ENCODE data around the gene PTPRG.

DNA sequence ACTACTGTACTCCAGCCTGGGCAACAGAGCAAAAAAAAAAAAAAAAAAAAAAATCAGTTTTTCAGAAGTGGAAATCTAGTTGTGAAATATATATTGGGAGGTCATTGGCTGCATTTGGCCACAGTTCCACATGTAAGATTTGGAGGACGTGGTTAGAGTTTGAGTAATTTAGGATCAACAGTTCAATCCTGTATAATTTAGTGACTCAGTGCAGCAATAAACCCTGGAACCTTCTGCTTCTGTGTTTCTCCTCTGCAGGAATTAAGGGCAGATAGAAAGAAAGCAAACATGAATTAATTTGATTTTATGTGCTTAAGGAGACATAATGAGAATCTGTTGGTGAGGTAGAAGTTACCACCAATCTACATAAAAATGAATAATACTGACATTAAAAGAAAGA lies 347.0 kb downstream of the PTPRG start:
- TF ChIP-seq, protein P1, sequence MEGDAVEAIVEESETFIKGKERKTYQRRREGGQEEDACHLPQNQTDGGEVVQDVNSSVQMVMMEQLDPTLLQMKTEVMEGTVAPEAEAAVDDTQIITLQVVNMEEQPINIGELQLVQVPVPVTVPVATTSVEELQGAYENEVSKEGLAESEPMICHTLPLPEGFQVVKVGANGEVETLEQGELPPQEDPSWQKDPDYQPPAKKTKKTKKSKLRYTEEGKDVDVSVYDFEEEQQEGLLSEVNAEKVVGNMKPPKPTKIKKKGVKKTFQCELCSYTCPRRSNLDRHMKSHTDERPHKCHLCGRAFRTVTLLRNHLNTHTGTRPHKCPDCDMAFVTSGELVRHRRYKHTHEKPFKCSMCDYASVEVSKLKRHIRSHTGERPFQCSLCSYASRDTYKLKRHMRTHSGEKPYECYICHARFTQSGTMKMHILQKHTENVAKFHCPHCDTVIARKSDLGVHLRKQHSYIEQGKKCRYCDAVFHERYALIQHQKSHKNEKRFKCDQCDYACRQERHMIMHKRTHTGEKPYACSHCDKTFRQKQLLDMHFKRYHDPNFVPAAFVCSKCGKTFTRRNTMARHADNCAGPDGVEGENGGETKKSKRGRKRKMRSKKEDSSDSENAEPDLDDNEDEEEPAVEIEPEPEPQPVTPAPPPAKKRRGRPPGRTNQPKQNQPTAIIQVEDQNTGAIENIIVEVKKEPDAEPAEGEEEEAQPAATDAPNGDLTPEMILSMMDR (conservative IDR thresholded peaks at IDR 0.05; ENCODE audit: low read depth in 2 of 2): no peak
- TF ChIP-seq, protein P2, sequence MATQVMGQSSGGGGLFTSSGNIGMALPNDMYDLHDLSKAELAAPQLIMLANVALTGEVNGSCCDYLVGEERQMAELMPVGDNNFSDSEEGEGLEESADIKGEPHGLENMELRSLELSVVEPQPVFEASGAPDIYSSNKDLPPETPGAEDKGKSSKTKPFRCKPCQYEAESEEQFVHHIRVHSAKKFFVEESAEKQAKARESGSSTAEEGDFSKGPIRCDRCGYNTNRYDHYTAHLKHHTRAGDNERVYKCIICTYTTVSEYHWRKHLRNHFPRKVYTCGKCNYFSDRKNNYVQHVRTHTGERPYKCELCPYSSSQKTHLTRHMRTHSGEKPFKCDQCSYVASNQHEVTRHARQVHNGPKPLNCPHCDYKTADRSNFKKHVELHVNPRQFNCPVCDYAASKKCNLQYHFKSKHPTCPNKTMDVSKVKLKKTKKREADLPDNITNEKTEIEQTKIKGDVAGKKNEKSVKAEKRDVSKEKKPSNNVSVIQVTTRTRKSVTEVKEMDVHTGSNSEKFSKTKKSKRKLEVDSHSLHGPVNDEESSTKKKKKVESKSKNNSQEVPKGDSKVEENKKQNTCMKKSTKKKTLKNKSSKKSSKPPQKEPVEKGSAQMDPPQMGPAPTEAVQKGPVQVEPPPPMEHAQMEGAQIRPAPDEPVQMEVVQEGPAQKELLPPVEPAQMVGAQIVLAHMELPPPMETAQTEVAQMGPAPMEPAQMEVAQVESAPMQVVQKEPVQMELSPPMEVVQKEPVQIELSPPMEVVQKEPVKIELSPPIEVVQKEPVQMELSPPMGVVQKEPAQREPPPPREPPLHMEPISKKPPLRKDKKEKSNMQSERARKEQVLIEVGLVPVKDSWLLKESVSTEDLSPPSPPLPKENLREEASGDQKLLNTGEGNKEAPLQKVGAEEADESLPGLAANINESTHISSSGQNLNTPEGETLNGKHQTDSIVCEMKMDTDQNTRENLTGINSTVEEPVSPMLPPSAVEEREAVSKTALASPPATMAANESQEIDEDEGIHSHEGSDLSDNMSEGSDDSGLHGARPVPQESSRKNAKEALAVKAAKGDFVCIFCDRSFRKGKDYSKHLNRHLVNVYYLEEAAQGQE (IDR thresholded peaks at IDR 0.05; ENCODE audit: unreplicated experiment): no peak
- TF ChIP-seq NANOG (IDR thresholded peaks at IDR 0.05; ENCODE audit: borderline replicate concordance): no peak
- TF ChIP-seq EZH2 (IDR thresholded peaks at IDR 0.05; ENCODE audit: low read depth, unreplicated experiment): no peak
- TF ChIP-seq, protein P3, sequence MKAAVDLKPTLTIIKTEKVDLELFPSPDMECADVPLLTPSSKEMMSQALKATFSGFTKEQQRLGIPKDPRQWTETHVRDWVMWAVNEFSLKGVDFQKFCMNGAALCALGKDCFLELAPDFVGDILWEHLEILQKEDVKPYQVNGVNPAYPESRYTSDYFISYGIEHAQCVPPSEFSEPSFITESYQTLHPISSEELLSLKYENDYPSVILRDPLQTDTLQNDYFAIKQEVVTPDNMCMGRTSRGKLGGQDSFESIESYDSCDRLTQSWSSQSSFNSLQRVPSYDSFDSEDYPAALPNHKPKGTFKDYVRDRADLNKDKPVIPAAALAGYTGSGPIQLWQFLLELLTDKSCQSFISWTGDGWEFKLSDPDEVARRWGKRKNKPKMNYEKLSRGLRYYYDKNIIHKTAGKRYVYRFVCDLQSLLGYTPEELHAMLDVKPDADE (IDR thresholded peaks at IDR 0.05): no peak
- TF ChIP-seq POLR2AphosphoS5 (IDR thresholded peaks at IDR 0.05; ENCODE audit: low read depth): no peak
- TF ChIP-seq JUNB (IDR thresholded peaks at IDR 0.05; ENCODE audit: unreplicated experiment): no peak
- TF ChIP-seq CREB1 (CRISPR knock-in tag; IDR thresholded peaks at IDR 0.05; ENCODE audit: low read depth): no peak
- no peak for TF ChIP-seq ZNF462 (CRISPR knock-in tag; IDR thresholded peaks at IDR 0.05)
- TF ChIP-seq EZH2phosphoT487 (IDR thresholded peaks at IDR 0.05; ENCODE audit: unreplicated experiment): no peak

Measured in GM23338 (cell line).